Kidney epithelial cell (primary cell): ENCODE results near the gene CLEC2A. TPM values are rescaled to one million over a fixed set of nuclear protein-coding genes. Genes with fewer than 3 reads are reported as not detected.

Source experiments
- DNase-seq: peaks from one replicate; pipeline ENCODE4 v3.0.0-alpha.2; 2010; ENCODE audit warnings: low read depth
- H3K27me3 ChIP-seq: 2 replicates; pipeline ENCODE4 v1.6.0; 2011; ENCODE audit warnings: low read length; ENCODE audit not compliant: control insufficient read depth, insufficient read depth
- H3K36me3 ChIP-seq: 2 replicates; pipeline ENCODE4 v1.5.1; 2011; ENCODE audit warnings: low read length; ENCODE audit not compliant: control insufficient read depth, insufficient read depth
- H3K4me3 ChIP-seq: 2 replicates; pipeline ENCODE4 v1.5.1; 2011; ENCODE audit warnings: low read depth, mild to moderate bottlenecking, control low read depth, low read length
- CTCF ChIP-seq: IDR thresholded peaks from 2 replicates; pipeline ENCODE4 v1.5.1; 2011; ENCODE audit warnings: mild to moderate bottlenecking, moderate library complexity, low read length, control low read depth, inconsistent platforms; ENCODE audit not compliant: insufficient read depth, poor library complexity, severe bottlenecking
- total RNA-seq: library from RNA; depleted of rRNA; stranded (reverse); fragments of >200 nt; gene quantifications from 2 replicates; pipeline ENCODE4 v1.2.3, GENCODE V29; 2015

CLEC2A gene
- total RNA-seq, 1 donor from 2014 or later: not detected

GRCh38 chr12:9867531-9867930, 64.6 kb downstream of the CLEC2A start:
- TF ChIP-seq CTCF: no peak
- no peaks in the 10 kb centered on the region for H3K36me3 ChIP-seq
- no peak overlapping the region for H3K4me3 ChIP-seq
- no peak for DNase-seq
- no peaks in the 10 kb centered on the region for H3K27me3 ChIP-seq

- H3K36me3 ChIP-seq: no peaks in the 10 kb centered on the region
- H3K27me3 ChIP-seq: no peaks in the 10 kb centered on the region
- no peak for DNase-seq
- no peak overlapping the region for H3K4me3 ChIP-seq
- TF ChIP-seq CTCF: no peak
Measured at GRCh38 chr12:9866860-9867269, 65.3 kb downstream of the CLEC2A start.

GRCh38 chr12:9864913-9865675, 67.1 kb downstream of the CLEC2A start:
- Histone ChIP-seq H3K4me3 (no peak overlapping the region), H3K36me3 (no peaks in the 10 kb centered on the region), H3K27me3 (no peaks in the 10 kb centered on the region)
- no peak for TF ChIP-seq CTCF
- no peak for DNase-seq

Other genes with a start within 250 kb of the CLEC2A start
- gene CLECL1, start 199.3 kb downstream of the CLEC2A start, total RNA-seq: not detected in 2 replicates
- gene CD69, start 171.5 kb downstream of the CLEC2A start, total RNA-seq: 3.7 and 4.2 TPM in 2 replicates
- 0.17 TPM in 1 of 2 replicates, not detected in the other for gene KLRF1, start 104.9 kb downstream of the CLEC2A start, total RNA-seq
- gene CLEC2B, start 63.0 kb downstream of the CLEC2A start, total RNA-seq: 0.50 TPM in 1 of 2 replicates, not detected in the other
- not detected in 2 replicates for gene KLRF2, start 50.9 kb downstream of the CLEC2A start, total RNA-seq
- gene CLEC12A, start 39.0 kb upstream of the CLEC2A start, total RNA-seq: not detected in 2 replicates
- not detected in 2 replicates for gene CLEC1B, start 66.8 kb upstream of the CLEC2A start, total RNA-seq
- gene CLEC12B, start 78.3 kb upstream of the CLEC2A start, total RNA-seq: not detected in 2 replicates
- not detected in 2 replicates for gene CLEC9A, start 98.3 kb upstream of the CLEC2A start, total RNA-seq
- 0.04 TPM in 1 of 2 replicates, not detected in the other for gene CLEC1A, start 166.6 kb upstream of the CLEC2A start, total RNA-seq
- gene CLEC7A, start 197.8 kb upstream of the CLEC2A start, total RNA-seq: 0.07 and 0.13 TPM in 2 replicates
- not detected in 2 replicates for gene OLR1, start 239.8 kb upstream of the CLEC2A start, total RNA-seq
- gene TMEM52B, start 246.7 kb upstream of the CLEC2A start, total RNA-seq: 0.48 TPM in 1 of 2 replicates, not detected in the other